Measurements from ENCODE around the gene MALRD1.

DNA sequence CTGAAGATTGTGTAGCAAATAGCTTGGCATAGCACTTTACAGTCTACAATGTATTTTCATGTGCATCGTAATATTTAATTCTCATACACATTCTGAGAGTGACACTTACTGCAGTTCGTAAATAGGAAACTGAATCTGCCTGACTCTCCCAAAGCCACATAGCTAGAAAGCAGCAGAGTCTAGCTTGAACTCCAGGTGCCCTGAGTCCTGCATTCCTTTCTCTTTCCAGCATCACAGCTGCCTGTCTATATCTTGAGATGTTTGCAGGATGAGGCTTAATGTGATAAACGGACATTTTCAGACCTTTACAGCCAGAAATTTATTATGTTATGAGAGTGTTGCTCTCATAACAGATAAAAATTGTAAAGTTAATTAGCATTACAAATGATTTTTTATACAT lies 634.8 kb downstream of the MALRD1 start:
- TF ChIP-seq, protein P1, sequence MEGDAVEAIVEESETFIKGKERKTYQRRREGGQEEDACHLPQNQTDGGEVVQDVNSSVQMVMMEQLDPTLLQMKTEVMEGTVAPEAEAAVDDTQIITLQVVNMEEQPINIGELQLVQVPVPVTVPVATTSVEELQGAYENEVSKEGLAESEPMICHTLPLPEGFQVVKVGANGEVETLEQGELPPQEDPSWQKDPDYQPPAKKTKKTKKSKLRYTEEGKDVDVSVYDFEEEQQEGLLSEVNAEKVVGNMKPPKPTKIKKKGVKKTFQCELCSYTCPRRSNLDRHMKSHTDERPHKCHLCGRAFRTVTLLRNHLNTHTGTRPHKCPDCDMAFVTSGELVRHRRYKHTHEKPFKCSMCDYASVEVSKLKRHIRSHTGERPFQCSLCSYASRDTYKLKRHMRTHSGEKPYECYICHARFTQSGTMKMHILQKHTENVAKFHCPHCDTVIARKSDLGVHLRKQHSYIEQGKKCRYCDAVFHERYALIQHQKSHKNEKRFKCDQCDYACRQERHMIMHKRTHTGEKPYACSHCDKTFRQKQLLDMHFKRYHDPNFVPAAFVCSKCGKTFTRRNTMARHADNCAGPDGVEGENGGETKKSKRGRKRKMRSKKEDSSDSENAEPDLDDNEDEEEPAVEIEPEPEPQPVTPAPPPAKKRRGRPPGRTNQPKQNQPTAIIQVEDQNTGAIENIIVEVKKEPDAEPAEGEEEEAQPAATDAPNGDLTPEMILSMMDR (IDR thresholded peaks at IDR 0.05) = no peak
- no peak for TF ChIP-seq POLR2A (IDR thresholded peaks at IDR 0.05)

Data from body of pancreas (tissue), 4 donors.